ENCODE measurements around the gene NXPH2.
A peak's percentile ranks its signal among the peaks of the same experiment; 100 is the strongest.

Gene NXPH2

DNA sequence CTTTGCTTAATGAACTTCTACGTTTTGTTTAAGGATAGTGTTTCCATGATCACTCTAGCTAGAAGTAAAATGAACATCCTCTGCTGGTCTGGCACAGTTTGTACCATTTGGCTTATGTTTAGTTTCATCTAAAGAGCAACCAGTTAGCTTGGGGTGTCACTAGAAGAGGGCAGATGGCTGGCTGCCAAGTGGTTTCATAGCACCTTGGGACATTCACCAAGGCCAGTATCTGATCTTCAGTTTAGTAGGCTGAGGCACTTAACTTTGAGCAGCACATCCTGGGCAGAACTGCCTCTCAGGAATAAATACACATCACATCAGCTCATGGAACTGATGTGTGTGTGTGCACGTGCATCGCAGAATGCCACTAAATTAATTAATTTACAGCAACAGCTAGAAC, 68.4 kb downstream of the NXPH2 start:
- Histone ChIP-seq H3K36me3 (ENCODE audit: control insufficient read depth in 2 of 2, insufficient read depth in 2 of 2, low read length in 2 of 2) (no peaks in the 10 kb centered on the region), H3K4me3 (ENCODE audit: low read length in 2 of 2) (no peak overlapping the region), H3K27me3 (ENCODE audit: control insufficient read depth in 1 of 2, insufficient read depth in 2 of 2, low read length in 2 of 2) (no peaks in the 10 kb centered on the region), H3K27ac (ENCODE audit: low read length) (no peak overlapping the region), H3K4me1 (ENCODE audit: control insufficient read depth, insufficient read depth, low read length) (peaks cover 8% of the 10 kb centered on the region), H3K9me3 (ENCODE audit: control insufficient read depth in 2 of 2, low read length in 2 of 2) (peaks cover 0 to 4% of the 10 kb centered on the region in 2 donors), H3K9ac (ENCODE audit: low read length in 2 of 2) (no peak overlapping the region)

- Histone ChIP-seq H3K27ac (ENCODE audit: low read length) (no peak overlapping the region), H3K4me1 (ENCODE audit: control insufficient read depth, insufficient read depth, low read length) (peaks cover 8% of the 10 kb centered on the region), H3K36me3 (ENCODE audit: control insufficient read depth in 2 of 2, insufficient read depth in 2 of 2, low read length in 2 of 2) (no peaks in the 10 kb centered on the region), H3K9ac (ENCODE audit: low read length in 2 of 2) (no peak overlapping the region), H3K9me3 (ENCODE audit: control insufficient read depth in 2 of 2, low read length in 2 of 2) (no peaks in the 10 kb centered on the region), H3K4me3 (ENCODE audit: low read length in 2 of 2) (peak overlapping the region in 1 of 2 donors; percentile 16), H3K27me3 (ENCODE audit: control insufficient read depth in 1 of 2, insufficient read depth in 2 of 2, low read length in 2 of 2) (no peaks in the 10 kb centered on the region)
Measured at GRCh38 chr2:138708682-138709241, 71.4 kb downstream of the NXPH2 start.

GRCh38 chr2:138707392-138708074, 72.7 kb downstream of the NXPH2 start:
- Histone ChIP-seq H3K9ac (ENCODE audit: low read length in 2 of 2) (no peak overlapping the region), H3K27me3 (ENCODE audit: control insufficient read depth in 1 of 2, insufficient read depth in 2 of 2, low read length in 2 of 2) (no peaks in the 10 kb centered on the region), H3K36me3 (ENCODE audit: control insufficient read depth in 2 of 2, insufficient read depth in 2 of 2, low read length in 2 of 2) (no peaks in the 10 kb centered on the region), H3K4me3 (ENCODE audit: low read length in 2 of 2) (no peak overlapping the region), H3K9me3 (ENCODE audit: control insufficient read depth in 2 of 2, low read length in 2 of 2) (no peaks in the 10 kb centered on the region), H3K4me1 (ENCODE audit: control insufficient read depth, insufficient read depth, low read length) (peaks cover 8% of the 10 kb centered on the region), H3K27ac (ENCODE audit: low read length) (no peak overlapping the region)

DNA sequence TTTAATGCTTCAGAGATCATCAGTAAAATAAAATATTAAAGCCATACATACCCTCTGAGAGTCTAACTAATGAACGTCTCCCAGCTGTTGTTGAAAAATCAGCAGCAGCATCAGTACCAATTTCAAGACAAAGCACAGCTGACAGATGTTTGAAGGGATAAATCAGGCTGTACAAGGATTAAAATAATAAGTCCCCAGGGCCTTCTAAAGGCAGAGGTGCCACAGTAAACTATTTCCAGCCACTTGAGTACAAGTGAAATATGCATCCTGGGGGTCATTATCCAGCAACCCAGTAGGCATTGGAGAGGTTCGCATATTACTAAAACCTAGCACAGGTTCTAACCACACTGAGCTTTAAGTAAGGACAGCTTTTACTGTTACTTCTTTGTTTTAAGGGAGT, 76.9 kb downstream of the NXPH2 start:
- H3K9ac ChIP-seq (ENCODE audit: low read length in 2 of 2) = no peak overlapping the region
- no peaks in the 10 kb centered on the region for H3K36me3 ChIP-seq (ENCODE audit: control insufficient read depth in 2 of 2, insufficient read depth in 2 of 2, low read length in 2 of 2)
- no peak overlapping the region for H3K4me3 ChIP-seq (ENCODE audit: low read length in 2 of 2)
- H3K4me1 ChIP-seq (ENCODE audit: control insufficient read depth, insufficient read depth, low read length) = peaks cover 5% of the 10 kb centered on the region
- H3K27ac ChIP-seq (ENCODE audit: low read length) = no peak overlapping the region
- H3K27me3 ChIP-seq (ENCODE audit: control insufficient read depth in 1 of 2, insufficient read depth in 2 of 2, low read length in 2 of 2) = no peaks in the 10 kb centered on the region
- H3K9me3 ChIP-seq (ENCODE audit: control insufficient read depth in 2 of 2, low read length in 2 of 2) = no peaks in the 10 kb centered on the region

- no peak overlapping the region for H3K4me3 ChIP-seq (ENCODE audit: low read length in 2 of 2)
- H3K36me3 ChIP-seq (ENCODE audit: control insufficient read depth in 2 of 2, insufficient read depth in 2 of 2, low read length in 2 of 2) = no peaks in the 10 kb centered on the region
- H3K9me3 ChIP-seq (ENCODE audit: control insufficient read depth in 2 of 2, low read length in 2 of 2) = no peaks in the 10 kb centered on the region
- no peak overlapping the region for H3K27ac ChIP-seq (ENCODE audit: low read length)
- H3K4me1 ChIP-seq (ENCODE audit: control insufficient read depth, insufficient read depth, low read length) = no peaks in the 10 kb centered on the region
- no peak overlapping the region for H3K9ac ChIP-seq (ENCODE audit: low read length in 2 of 2)
- H3K27me3 ChIP-seq (ENCODE audit: control insufficient read depth in 1 of 2, insufficient read depth in 2 of 2, low read length in 2 of 2) = no peaks in the 10 kb centered on the region
Measured at GRCh38 chr2:138700716-138701115, 79.5 kb downstream of the NXPH2 start.

- no peaks in the 10 kb centered on the region for H3K4me1 ChIP-seq (ENCODE audit: control insufficient read depth, insufficient read depth, low read length)
- H3K27me3 ChIP-seq (ENCODE audit: control insufficient read depth in 1 of 2, insufficient read depth in 2 of 2, low read length in 2 of 2) = no peaks in the 10 kb centered on the region
- no peaks in the 10 kb centered on the region for H3K9me3 ChIP-seq (ENCODE audit: control insufficient read depth in 2 of 2, low read length in 2 of 2)
- no peak overlapping the region for H3K27ac ChIP-seq (ENCODE audit: low read length)
- H3K36me3 ChIP-seq (ENCODE audit: control insufficient read depth in 2 of 2, insufficient read depth in 2 of 2, low read length in 2 of 2) = no peaks in the 10 kb centered on the region
- H3K4me3 ChIP-seq (ENCODE audit: low read length in 2 of 2) = no peak overlapping the region
- no peak overlapping the region for H3K9ac ChIP-seq (ENCODE audit: low read length in 2 of 2)
Measured at GRCh38 chr2:138699421-138699820, 80.8 kb downstream of the NXPH2 start.

- no peaks in the 10 kb centered on the region for H3K27me3 ChIP-seq (ENCODE audit: control insufficient read depth in 1 of 2, insufficient read depth in 2 of 2, low read length in 2 of 2)
- no peaks in the 10 kb centered on the region for H3K36me3 ChIP-seq (ENCODE audit: control insufficient read depth in 2 of 2, insufficient read depth in 2 of 2, low read length in 2 of 2)
- H3K4me1 ChIP-seq (ENCODE audit: control insufficient read depth, insufficient read depth, low read length) = no peaks in the 10 kb centered on the region
- no peak overlapping the region for H3K27ac ChIP-seq (ENCODE audit: low read length)
- H3K9ac ChIP-seq (ENCODE audit: low read length in 2 of 2) = no peak overlapping the region
- no peak overlapping the region for H3K4me3 ChIP-seq (ENCODE audit: low read length in 2 of 2)
- no peaks in the 10 kb centered on the region for H3K9me3 ChIP-seq (ENCODE audit: control insufficient read depth in 2 of 2, low read length in 2 of 2)
Measured at GRCh38 chr2:138698428-138698827, 81.8 kb downstream of the NXPH2 start.

- Histone ChIP-seq H3K9me3 (ENCODE audit: control insufficient read depth in 2 of 2, low read length in 2 of 2) (no peaks in the 10 kb centered on the region), H3K9ac (ENCODE audit: low read length in 2 of 2) (no peak overlapping the region), H3K27ac (ENCODE audit: low read length) (no peak overlapping the region), H3K4me3 (ENCODE audit: low read length in 2 of 2) (no peak overlapping the region), H3K27me3 (ENCODE audit: control insufficient read depth in 1 of 2, insufficient read depth in 2 of 2, low read length in 2 of 2) (no peaks in the 10 kb centered on the region), H3K36me3 (ENCODE audit: control insufficient read depth in 2 of 2, insufficient read depth in 2 of 2, low read length in 2 of 2) (no peaks in the 10 kb centered on the region), H3K4me1 (ENCODE audit: control insufficient read depth, insufficient read depth, low read length) (no peaks in the 10 kb centered on the region)
Measured at GRCh38 chr2:138691667-138692066, 88.5 kb downstream of the NXPH2 start.

DNA sequence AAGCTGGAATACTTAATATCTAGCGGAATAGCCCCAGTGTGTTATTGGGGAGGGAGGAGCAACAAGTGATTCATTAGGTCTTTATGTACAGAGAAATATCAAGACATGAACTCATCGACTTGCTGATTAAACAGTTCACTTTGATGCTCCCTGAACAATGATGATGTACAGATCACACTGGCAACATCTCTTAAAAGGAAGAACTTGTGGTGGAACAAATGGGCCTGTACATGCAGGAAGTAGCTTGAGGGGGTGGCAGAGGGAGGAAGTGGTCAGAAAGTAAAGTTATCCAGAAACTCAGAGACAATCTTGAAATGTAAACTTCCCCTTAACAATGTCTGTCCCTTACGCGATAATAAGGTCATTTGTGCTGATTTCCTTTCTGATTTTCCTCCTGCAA, 90.5 kb downstream of the NXPH2 start:
- no peak overlapping the region for H3K9ac ChIP-seq (ENCODE audit: low read length in 2 of 2)
- no peaks in the 10 kb centered on the region for H3K4me1 ChIP-seq (ENCODE audit: control insufficient read depth, insufficient read depth, low read length)
- H3K9me3 ChIP-seq (ENCODE audit: control insufficient read depth in 2 of 2, low read length in 2 of 2) = no peaks in the 10 kb centered on the region
- no peak overlapping the region for H3K27ac ChIP-seq (ENCODE audit: low read length)
- no peaks in the 10 kb centered on the region for H3K27me3 ChIP-seq (ENCODE audit: control insufficient read depth in 1 of 2, insufficient read depth in 2 of 2, low read length in 2 of 2)
- H3K4me3 ChIP-seq (ENCODE audit: low read length in 2 of 2) = no peak overlapping the region
- no peaks in the 10 kb centered on the region for H3K36me3 ChIP-seq (ENCODE audit: control insufficient read depth in 2 of 2, insufficient read depth in 2 of 2, low read length in 2 of 2)

DNA sequence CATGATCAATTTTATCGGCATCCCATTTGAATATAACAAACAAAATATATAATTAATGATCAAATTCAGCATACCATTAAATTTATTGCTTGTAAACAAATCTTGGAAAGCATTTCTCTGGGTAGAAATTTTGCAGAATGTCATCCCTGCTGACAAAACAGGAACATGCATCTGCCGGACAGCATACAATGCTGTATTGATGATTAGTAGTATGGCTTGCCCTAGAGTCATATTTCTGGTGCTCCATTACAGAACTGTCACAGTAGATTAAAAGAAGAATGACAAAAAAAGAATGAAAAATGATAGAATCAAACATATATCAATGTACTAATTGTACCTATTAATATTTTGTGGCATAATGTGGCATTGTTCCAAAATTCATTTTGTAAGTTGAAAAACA, 98.0 kb downstream of the NXPH2 start:
- no peak overlapping the region for H3K4me3 ChIP-seq (ENCODE audit: low read length in 2 of 2)
- H3K4me1 ChIP-seq (ENCODE audit: control insufficient read depth, insufficient read depth, low read length) = no peaks in the 10 kb centered on the region
- no peaks in the 10 kb centered on the region for H3K36me3 ChIP-seq (ENCODE audit: control insufficient read depth in 2 of 2, insufficient read depth in 2 of 2, low read length in 2 of 2)
- H3K9ac ChIP-seq (ENCODE audit: low read length in 2 of 2) = no peak overlapping the region
- H3K27ac ChIP-seq (ENCODE audit: low read length) = no peak overlapping the region
- H3K9me3 ChIP-seq (ENCODE audit: control insufficient read depth in 2 of 2, low read length in 2 of 2) = no peaks in the 10 kb centered on the region
- no peaks in the 10 kb centered on the region for H3K27me3 ChIP-seq (ENCODE audit: control insufficient read depth in 1 of 2, insufficient read depth in 2 of 2, low read length in 2 of 2)

- Histone ChIP-seq H3K36me3 (ENCODE audit: control insufficient read depth in 2 of 2, insufficient read depth in 2 of 2, low read length in 2 of 2) (no peaks in the 10 kb centered on the region), H3K4me3 (ENCODE audit: low read length in 2 of 2) (no peak overlapping the region), H3K27me3 (ENCODE audit: control insufficient read depth in 1 of 2, insufficient read depth in 2 of 2, low read length in 2 of 2) (peaks cover 0 to 2% of the 10 kb centered on the region in 2 donors), H3K9me3 (ENCODE audit: control insufficient read depth in 2 of 2, low read length in 2 of 2) (no peaks in the 10 kb centered on the region), H3K9ac (ENCODE audit: low read length in 2 of 2) (no peak overlapping the region), H3K4me1 (ENCODE audit: control insufficient read depth, insufficient read depth, low read length) (no peaks in the 10 kb centered on the region), H3K27ac (ENCODE audit: low read length) (no peak overlapping the region)
Measured at GRCh38 chr2:138677221-138677620, 103.0 kb downstream of the NXPH2 start.
